ENCODE measurements around the gene CTLA4.

CTLA4 gene

DNA sequence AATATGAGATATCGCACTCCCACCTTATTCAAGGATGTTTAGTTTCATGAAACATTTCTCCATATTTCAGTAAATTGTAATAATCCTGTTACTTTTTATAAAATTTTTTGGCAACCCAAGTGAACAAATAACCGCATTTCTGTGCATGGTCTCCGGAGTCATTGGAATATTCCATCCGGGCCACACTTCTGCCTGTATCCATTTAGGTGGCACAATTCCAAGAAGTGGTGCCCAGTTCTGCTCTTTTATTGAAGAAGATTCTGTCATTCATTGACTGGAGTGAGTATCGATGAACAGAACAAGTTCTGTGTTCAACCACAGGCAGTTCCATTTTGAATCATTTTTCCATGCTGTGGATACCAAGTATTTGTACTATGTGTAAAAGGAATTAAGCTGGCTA is 42.4 kb downstream of the CTLA4 start:
- Histone ChIP-seq H3K9me2 (replicated peaks; ENCODE audit: insufficient read depth, low read length) (no peaks in the 10 kb centered on the region), H3K27ac (ENCODE audit: low read length) (no peak overlapping the region), H3K4me2 (ENCODE audit: low read depth, low read length) (peak overlapping the region; percentile 73), H3K9me3 (replicated peaks; ENCODE audit: insufficient read depth, low read length) (no peaks in the 10 kb centered on the region), H3K9ac (ENCODE audit: low read length) (no peak overlapping the region; the same call in 1 of the 2 replicates), H3K4me3 (ENCODE audit: low read length) (peak overlapping the region; percentile 39; the same call in 1 of the 2 replicates), H3K27me3 (replicated peaks; ENCODE audit: insufficient read depth, low read length) (no peaks in the 10 kb centered on the region), H4K20me1 (ENCODE audit: insufficient read depth, low read length) (no peaks in the 10 kb centered on the region), H3F3A (ENCODE audit: insufficient read depth, low read length) (no peaks in the 10 kb centered on the region), H3K79me2 (ENCODE audit: low read length) (no peaks in the 10 kb centered on the region), H3K36me3 (replicated peaks; ENCODE audit: insufficient read depth, low read length) (no peaks in the 10 kb centered on the region), H2AFZ (ENCODE audit: low read length) (peak overlapping the region; percentile 20; the same call in 1 of the 2 replicates), H3K4me1 (ENCODE audit: low read length) (peaks cover 22% of the 10 kb centered on the region)
- no peak for TF ChIP-seq CTCF (IDR thresholded peaks at IDR 0.05; ENCODE audit: low read length)
- TF ChIP-seq EZH2 (optimal IDR thresholded peaks at IDR 0.05; ENCODE audit: low read depth, low read length): no peak
- TF ChIP-seq EZH2phosphoT487 (IDR thresholded peaks at IDR 0.05; ENCODE audit: low read length): no peak
- DNase-seq: no peak

- H3K4me3 ChIP-seq (ENCODE audit: low read length): no peak overlapping the region
- H3K36me3 ChIP-seq (replicated peaks; ENCODE audit: insufficient read depth, low read length): no peaks in the 10 kb centered on the region
- DNase-seq: no peak
- H3K27me3 ChIP-seq (replicated peaks; ENCODE audit: insufficient read depth, low read length): no peaks in the 10 kb centered on the region
- H3K9me2 ChIP-seq (replicated peaks; ENCODE audit: insufficient read depth, low read length): no peaks in the 10 kb centered on the region
- H3F3A ChIP-seq (ENCODE audit: insufficient read depth, low read length): no peaks in the 10 kb centered on the region
- no peak overlapping the region for H3K27ac ChIP-seq (ENCODE audit: low read length)
- no peaks in the 10 kb centered on the region for H3K79me2 ChIP-seq (ENCODE audit: low read length)
- H4K20me1 ChIP-seq (ENCODE audit: insufficient read depth, low read length): no peaks in the 10 kb centered on the region
- no peak for TF ChIP-seq EZH2 (optimal IDR thresholded peaks at IDR 0.05; ENCODE audit: low read depth, low read length)
- no peak for TF ChIP-seq CTCF (IDR thresholded peaks at IDR 0.05; ENCODE audit: low read length)
- TF ChIP-seq EZH2phosphoT487 (IDR thresholded peaks at IDR 0.05; ENCODE audit: low read length): no peak
- no peak overlapping the region; the same call in 1 of the 2 replicates for H3K4me2 ChIP-seq (ENCODE audit: low read depth, low read length)
- H3K9me3 ChIP-seq (replicated peaks; ENCODE audit: insufficient read depth, low read length): no peaks in the 10 kb centered on the region
- no peak overlapping the region for H3K9ac ChIP-seq (ENCODE audit: low read length)
- no peak overlapping the region for H2AFZ ChIP-seq (ENCODE audit: low read length)
- H3K4me1 ChIP-seq (ENCODE audit: low read length): peaks cover 12% of the 10 kb centered on the region
These were observed 46.4 kb downstream of the CTLA4 start for GRCh38 chr2:203913947-203914346.

DNA sequence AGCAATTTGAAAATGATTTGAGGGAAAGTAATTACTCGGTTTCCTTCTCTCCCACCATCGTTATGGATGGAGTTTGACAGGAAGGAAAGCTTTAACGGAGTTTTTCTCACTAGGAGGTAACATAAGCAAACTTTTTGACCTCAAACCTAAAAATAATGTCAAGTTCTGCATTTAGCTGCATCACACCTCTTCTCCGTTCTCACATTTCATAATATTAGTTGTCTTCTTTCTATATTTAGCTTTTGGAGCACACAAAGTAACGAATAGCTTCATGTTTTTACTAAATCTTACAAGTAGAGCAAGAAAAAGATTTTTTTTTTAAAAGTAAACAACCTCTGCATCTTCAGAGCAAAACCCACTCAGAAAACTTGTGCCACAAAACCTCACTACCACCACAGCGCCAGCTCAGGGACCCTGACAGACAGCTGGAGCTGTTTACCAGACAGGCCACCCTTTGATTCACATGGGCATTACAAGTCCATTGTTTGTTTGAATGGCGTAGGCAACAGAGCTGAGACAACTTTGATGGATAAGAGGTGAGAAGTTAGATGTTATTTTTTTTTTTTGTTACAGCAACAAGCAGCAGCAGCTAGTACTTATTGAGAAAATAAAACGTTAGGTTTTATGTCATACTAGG is 47.1 kb downstream of the CTLA4 start:
- Histone ChIP-seq H3K27ac (ENCODE audit: low read length) (no peak overlapping the region), H3K9me3 (replicated peaks; ENCODE audit: insufficient read depth, low read length) (no peaks in the 10 kb centered on the region), H3K9ac (ENCODE audit: low read length) (no peak overlapping the region), H3K4me1 (ENCODE audit: low read length) (peaks cover 6% of the 10 kb centered on the region; the same call in 1 of the 2 replicates), H2AFZ (ENCODE audit: low read length) (no peak overlapping the region), H3K27me3 (replicated peaks; ENCODE audit: insufficient read depth, low read length) (no peaks in the 10 kb centered on the region), H4K20me1 (ENCODE audit: insufficient read depth, low read length) (no peaks in the 10 kb centered on the region), H3F3A (ENCODE audit: insufficient read depth, low read length) (no peaks in the 10 kb centered on the region), H3K9me2 (replicated peaks; ENCODE audit: insufficient read depth, low read length) (no peaks in the 10 kb centered on the region), H3K79me2 (ENCODE audit: low read length) (no peaks in the 10 kb centered on the region), H3K4me2 (ENCODE audit: low read depth, low read length) (peak overlapping the region; percentile 9; the same call in 1 of the 2 replicates), H3K36me3 (replicated peaks; ENCODE audit: insufficient read depth, low read length) (no peaks in the 10 kb centered on the region), H3K4me3 (ENCODE audit: low read length) (no peak overlapping the region)
- DNase-seq: no peak
- no peak for TF ChIP-seq CTCF (IDR thresholded peaks at IDR 0.05; ENCODE audit: low read length)
- TF ChIP-seq EZH2phosphoT487 (IDR thresholded peaks at IDR 0.05; ENCODE audit: low read length): no peak
- no peak for TF ChIP-seq EZH2 (optimal IDR thresholded peaks at IDR 0.05; ENCODE audit: low read depth, low read length)
